PC-3 (cell line): ENCODE measurements around the gene ZNF335. TPM values are rescaled to one million over a fixed set of nuclear protein-coding genes. Genes with fewer than 3 reads are reported as not detected.
A peak's percentile ranks its signal among the peaks of the same experiment; 100 is the strongest.

Source experiments
- ATAC-seq: fragments of 200-7000 bp; cut with Tn5 transposase; 2 replicates; pipeline ENCODE4 v1.9.1; 2020; ENCODE audit warnings: mild to moderate bottlenecking, moderate library complexity
- BruUV-seq: library from RNA; stranded (reverse); fragments of 400-500 nt; replicated peaks from 2 replicates; lab custom pipeline; 2021; lab: Mats Ljungman, UMichigan
- CTCF ChIA-PET: fragments of 300-600 bp; sonication (Branson Sonifier 250); formaldehyde crosslinking; loops from one replicate; lab custom pipeline; 2022; ENCODE audit warnings: antibody characterized with exemption; lab: Charles Lee
- POLR2A ChIA-PET: fragments of 300-600 bp; sonication (Branson Sonifier 250); formaldehyde crosslinking; loops from one replicate; lab custom pipeline; 2022; ENCODE audit warnings: antibody characterized with exemption; ENCODE audit not compliant: unreplicated experiment; lab: Charles Lee
- DNase-seq: peaks from one replicate; pipeline ENCODE4 v3.0.0-alpha.2; 2015
- H2AFZ ChIP-seq: fragments of 300-600 bp; sonication (generic); 2 replicates; pipeline ENCODE4 v1.6.0; 2016; ENCODE audit warnings: antibody characterized with exemption, low read length
- H3F3A ChIP-seq: fragments of 300-600 bp; sonication (generic); one replicate; pipeline ENCODE4 v1.6.0; 2017; ENCODE audit warnings: antibody characterized with exemption, low read length, control low read depth, mild to moderate bottlenecking; ENCODE audit not compliant: unreplicated experiment
- H3K27ac ChIP-seq: fragments of 300-600 bp; sonication (generic); 2 replicates; pipeline ENCODE4 v1.5.1; 2016; ENCODE audit warnings: mild to moderate bottlenecking, low read length
- H3K27me3 ChIP-seq: fragments of 300-600 bp; sonication (generic); 2 replicates; pipeline ENCODE4 v1.6.1; 2016; ENCODE audit warnings: low read length, mixed read lengths
- H3K36me3 ChIP-seq: fragments of 300-600 bp; sonication (generic); 2 replicates; pipeline ENCODE4 v1.6.1; 2016; ENCODE audit warnings: low read depth, mixed run types, low read length, mixed read lengths
- H3K4me1 ChIP-seq: fragments of 300-600 bp; sonication (generic); 2 replicates; pipeline ENCODE4 v1.5.1; 2016; ENCODE audit warnings: low read length; ENCODE audit not compliant: insufficient read depth
- H3K4me2 ChIP-seq: fragments of 300-600 bp; sonication (generic); 2 replicates; pipeline ENCODE4 v1.6.0; 2016; ENCODE audit warnings: low read length
- H3K4me3 ChIP-seq: fragments of 300-600 bp; sonication (generic); 2 replicates; pipeline ENCODE4 v1.5.1; 2016; ENCODE audit warnings: mild to moderate bottlenecking, low read length, mixed read lengths
- H3K79me2 ChIP-seq: fragments of 300-600 bp; sonication (generic); 2 replicates; pipeline ENCODE4 v1.6.1; 2017; ENCODE audit warnings: low read length, mixed read lengths
- H3K9ac ChIP-seq: fragments of 300-600 bp; sonication (generic); 2 replicates; pipeline ENCODE4 v1.6.0; 2016; ENCODE audit warnings: mild to moderate bottlenecking, low read length
- H3K9me2 ChIP-seq: fragments of 300-600 bp; sonication (generic); replicated peaks from 2 replicates; pipeline ENCODE4 v1.6.1; 2016; ENCODE audit warnings: mixed run types, low read length, mixed read lengths
- H3K9me3 ChIP-seq: fragments of 300-600 bp; sonication (generic); 2 replicates; pipeline ENCODE4 v1.6.1; 2016; ENCODE audit warnings: low read length, mixed read lengths
- H4K20me1 ChIP-seq: fragments of 300-600 bp; sonication (generic); 2 replicates; pipeline ENCODE4 v1.6.1; 2016; ENCODE audit warnings: low read length, mixed read lengths
- EZH2 ChIP-seq: fragments of 300-600 bp; sonication (generic); IDR thresholded peaks from one replicate; pipeline ENCODE4 v1.6.1; 2017; ENCODE audit warnings: antibody characterized with exemption, mild to moderate bottlenecking, low read length; ENCODE audit not compliant: unreplicated experiment
- EZH2phosphoT487 ChIP-seq: fragments of 300-600 bp; sonication (generic); IDR thresholded peaks from 2 replicates; pipeline ENCODE4 v1.6.1; 2018; ENCODE audit warnings: mild to moderate bottlenecking, antibody characterized with exemption, low read length, borderline replicate concordance
- intact Hi-C: fragments of 100-400 bp; cut with micrococcal nuclease; formaldehyde crosslinking; loops from 2 replicates; pipeline ENCODE4 v1.9.0; 2023
- total RNA-seq: library from RNA; depleted of rRNA; stranded (reverse); fragments of >200 nt; gene quantifications from 2 replicates; pipeline ENCODE4 v1.2.3, GENCODE V29; 2014
- TF ChIP-seq, protein P1 (sequence below): fragments of 300-600 bp; sonication (generic); conservative IDR thresholded peaks from 2 replicates; pipeline ENCODE4 v1.5.1; 2017; ENCODE audit warnings: antibody characterized with exemption, low read depth, mild to moderate bottlenecking, low read length

Gene ZNF335
- total RNA-seq, 1 experiment from 2014 or later = 36.9 TPM

DNA sequence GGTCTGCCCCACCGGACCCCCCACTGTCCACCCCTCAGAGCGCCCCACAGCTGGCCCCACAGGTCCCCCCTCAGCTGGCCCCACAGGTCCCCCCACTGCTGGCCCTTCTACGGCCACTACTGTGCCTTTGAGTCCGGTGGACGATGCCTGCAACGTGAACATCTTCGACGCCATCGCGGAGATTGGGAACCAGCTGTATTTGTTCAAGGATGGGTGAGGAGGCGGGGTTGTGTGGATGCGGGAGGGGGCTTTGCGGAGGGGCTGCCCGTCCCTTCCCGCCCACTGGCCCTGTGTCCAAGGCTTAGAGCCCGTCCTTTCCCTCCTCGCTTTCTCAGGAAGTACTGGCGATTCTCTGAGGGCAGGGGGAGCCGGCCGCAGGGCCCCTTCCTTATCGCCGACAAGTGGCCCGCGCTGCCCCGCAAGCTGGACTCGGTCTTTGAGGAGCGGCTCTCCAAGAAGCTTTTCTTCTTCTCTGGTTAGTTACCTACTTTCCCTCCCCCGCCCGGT is 41.4 kb upstream of the ZNF335 start:
- DNase-seq (no peak), ATAC-seq (no peak)
- H3K79me2 ChIP-seq = no peaks in the 10 kb centered on the region
- H3K4me2 ChIP-seq = peak overlapping the region; percentile 90
- peaks cover 12% of the 10 kb centered on the region; the same call in 1 of the 2 replicates for H3K27me3 ChIP-seq
- H3K27ac ChIP-seq = no peak overlapping the region
- ChIA-PET POLR2A (no interaction called here), CTCF (interaction anchor here (0.6 to 1.8 kb wide), 4 partner anchors 27 to 457 kb away, joined by 3 to 8 read pairs (median 5); no protein-coding TSS in a partner anchor)
- H3K9me3 ChIP-seq = no peaks in the 10 kb centered on the region
- peaks cover 6% of the 10 kb centered on the region; the same call in 1 of the 2 replicates for H3K4me1 ChIP-seq
- BruUV-seq = no TSS peak
- no peaks in the 10 kb centered on the region for H3K36me3 ChIP-seq
- H2AFZ ChIP-seq = peak overlapping the region; percentile 88
- intact Hi-C loops = loop anchor here (1.0 kb wide), 1 partner anchor 26 kb away; no protein-coding TSS in a partner anchor
- H4K20me1 ChIP-seq = no peaks in the 10 kb centered on the region
- no peak for TF ChIP-seq EZH2phosphoT487
- no peak for TF ChIP-seq EZH2
- TF ChIP-seq, protein P1, sequence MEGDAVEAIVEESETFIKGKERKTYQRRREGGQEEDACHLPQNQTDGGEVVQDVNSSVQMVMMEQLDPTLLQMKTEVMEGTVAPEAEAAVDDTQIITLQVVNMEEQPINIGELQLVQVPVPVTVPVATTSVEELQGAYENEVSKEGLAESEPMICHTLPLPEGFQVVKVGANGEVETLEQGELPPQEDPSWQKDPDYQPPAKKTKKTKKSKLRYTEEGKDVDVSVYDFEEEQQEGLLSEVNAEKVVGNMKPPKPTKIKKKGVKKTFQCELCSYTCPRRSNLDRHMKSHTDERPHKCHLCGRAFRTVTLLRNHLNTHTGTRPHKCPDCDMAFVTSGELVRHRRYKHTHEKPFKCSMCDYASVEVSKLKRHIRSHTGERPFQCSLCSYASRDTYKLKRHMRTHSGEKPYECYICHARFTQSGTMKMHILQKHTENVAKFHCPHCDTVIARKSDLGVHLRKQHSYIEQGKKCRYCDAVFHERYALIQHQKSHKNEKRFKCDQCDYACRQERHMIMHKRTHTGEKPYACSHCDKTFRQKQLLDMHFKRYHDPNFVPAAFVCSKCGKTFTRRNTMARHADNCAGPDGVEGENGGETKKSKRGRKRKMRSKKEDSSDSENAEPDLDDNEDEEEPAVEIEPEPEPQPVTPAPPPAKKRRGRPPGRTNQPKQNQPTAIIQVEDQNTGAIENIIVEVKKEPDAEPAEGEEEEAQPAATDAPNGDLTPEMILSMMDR = no peak
- H3K4me3 ChIP-seq = peak overlapping the region; percentile 63; the same call in 1 of the 2 replicates
- H3K9me2 ChIP-seq = no peaks in the 10 kb centered on the region
- H3F3A ChIP-seq = no peaks in the 10 kb centered on the region
- no peak overlapping the region for H3K9ac ChIP-seq

DNA sequence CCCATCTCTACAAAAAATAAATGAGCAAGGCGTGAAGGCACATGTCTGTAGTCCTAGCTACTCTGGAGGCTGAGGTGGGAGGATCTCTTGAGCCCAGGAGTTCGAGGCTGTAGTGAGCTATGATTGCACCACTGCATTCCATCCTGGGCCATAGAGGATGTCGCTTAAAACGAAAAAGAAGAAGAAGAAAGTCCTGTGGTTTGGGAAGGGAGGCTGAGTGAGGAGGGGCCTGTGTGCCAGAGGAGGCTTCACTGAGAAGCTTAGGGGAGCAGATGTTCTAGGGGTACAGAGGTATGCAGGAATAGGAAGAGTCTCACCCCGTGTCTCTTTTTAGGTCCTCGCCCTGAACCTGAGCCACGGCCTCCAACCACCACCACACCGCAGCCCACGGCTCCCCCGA is 40.9 kb upstream of the ZNF335 start:
- H3K4me3 ChIP-seq = no peak overlapping the region

More for the DNA sequence above, 40.9 kb upstream of the ZNF335 start:
- no peaks in the 10 kb centered on the region for H4K20me1 ChIP-seq
- peaks cover 6% of the 10 kb centered on the region; the same call in 1 of the 2 replicates for H3K4me1 ChIP-seq
- TF ChIP-seq, protein P1 = no peak
- TF ChIP-seq EZH2phosphoT487 (no peak), EZH2 (no peak)
- POLR2A ChIA-PET = no interaction called here
- no peak for DNase-seq
- H3F3A ChIP-seq = no peaks in the 10 kb centered on the region
- H3K9me2 ChIP-seq = no peaks in the 10 kb centered on the region
- BruUV-seq = no TSS peak
- H2AFZ ChIP-seq = no peak overlapping the region
- intact Hi-C loops = loop anchor here (1.0 kb wide), 1 partner anchor 26 kb away; no protein-coding TSS in a partner anchor
- no peaks in the 10 kb centered on the region for H3K36me3 ChIP-seq
- no peak overlapping the region for H3K4me2 ChIP-seq
- no peak for ATAC-seq
- no peak overlapping the region for H3K27ac ChIP-seq
- peaks cover 12% of the 10 kb centered on the region; the same call in 1 of the 2 replicates for H3K27me3 ChIP-seq
- no peak overlapping the region for H3K9ac ChIP-seq
- no peaks in the 10 kb centered on the region for H3K9me3 ChIP-seq
- no peaks in the 10 kb centered on the region for H3K79me2 ChIP-seq
- CTCF ChIA-PET = interaction anchor here (0.6 to 1.8 kb wide), 3 partner anchors 21 to 457 kb away, joined by 4 to 6 read pairs (median 6); no protein-coding TSS in a partner anchor
